ENCODE measurements around the gene IL22RA2. TPM values are rescaled to one million over a fixed set of nuclear protein-coding genes. Genes with fewer than 3 reads are reported as not detected.
A peak's percentile ranks its signal among the peaks of the same experiment; 100 is the strongest.

The IL22RA2 gene
- not detected in 2 replicates for total RNA-seq (2014; rRNA removed; shearing (Covaris generic); ENCODE audit: low replicate concordance)

DNA sequence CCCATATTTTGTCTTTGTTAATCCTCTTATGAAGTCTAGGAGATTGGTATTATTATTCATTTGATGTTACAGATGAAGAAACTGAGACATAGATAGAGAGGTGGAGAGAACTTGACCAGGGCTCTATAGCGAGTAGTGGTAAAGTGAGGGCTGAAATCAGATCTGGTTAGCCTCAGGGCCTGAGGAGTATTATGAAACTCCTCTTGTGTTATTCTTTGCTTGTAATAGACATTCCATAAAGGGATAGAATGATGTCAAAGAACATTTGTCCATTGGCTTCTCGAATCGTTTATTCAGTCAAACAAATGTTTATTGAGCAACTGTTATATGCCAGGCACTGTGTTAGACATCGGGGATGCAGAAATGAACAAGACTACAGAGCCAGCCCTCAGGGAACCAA lies at the start of gene IL22RA2:
Gene IL22RA2, minus strand, starts transcription at position 144 of the 400 bp plus-strand sequence. CDS start 11,895 bp downstream, outside the sequence.
- Histone ChIP-seq H4K20me1 (ENCODE audit: insufficient read depth, low read depth, low read length) (no peaks in the 10 kb centered on the region), H3K9ac (ENCODE audit: low read length) (no peak within 1 kb of the TSS), H3K4me1 (ENCODE audit: low read length) (peaks cover 26% of the 10 kb centered on the region), H2AFZ (ENCODE audit: low read length) (no peak within 1 kb of the TSS), H3K36me3 (ENCODE audit: insufficient read depth, low read length) (no peaks in the 10 kb centered on the region), H3K79me2 (ENCODE audit: low read length) (no peaks in the 10 kb centered on the region), H3K9me3 (ENCODE audit: low read length) (no peaks in the 10 kb centered on the region), H3K4me2 (ENCODE audit: low read depth, low read length, poor library complexity, severe bottlenecking) (no peak within 1 kb of the TSS), H3K4me3 (ENCODE audit: low read length) (no peak within 1 kb of the TSS), H3K27ac (ENCODE audit: low read length) (no peak within 1 kb of the TSS), H3K9me2 (replicated peaks; ENCODE audit: insufficient read depth, low read length) (no peaks in the 10 kb centered on the region), H3K27me3 (ENCODE audit: low read length) (no peaks in the 10 kb centered on the region)
- DNase-seq: no peak

DNA sequence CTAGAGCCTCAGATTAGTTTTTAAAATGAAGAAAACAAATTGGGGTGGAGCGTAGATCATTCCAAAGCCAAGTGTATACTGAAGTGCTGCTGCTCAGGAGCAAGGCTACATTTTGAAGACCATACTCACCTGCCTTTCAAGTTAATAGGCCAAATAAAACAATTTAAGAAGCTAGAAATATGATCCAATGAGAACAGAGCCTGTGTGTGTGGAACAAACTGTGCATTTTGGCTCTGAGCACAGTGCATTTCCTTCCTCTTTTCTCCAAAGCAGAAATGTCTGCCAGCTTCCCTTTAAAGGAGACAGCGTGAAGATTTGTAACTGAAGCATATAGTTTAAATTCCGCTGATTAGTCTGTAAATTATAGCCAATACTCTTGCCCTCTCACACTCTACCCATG lies 48.9 kb upstream of the IL22RA2 start:
- Histone ChIP-seq H4K20me1 (ENCODE audit: insufficient read depth, low read depth, low read length) (no peaks in the 10 kb centered on the region; the same call in 1 of the 2 replicates), H3K27ac (ENCODE audit: low read length) (peak overlapping the region; percentile 36), H3K4me3 (ENCODE audit: low read length) (no peak overlapping the region; the same call in 1 of the 2 replicates), H3K4me2 (ENCODE audit: low read depth, low read length, poor library complexity, severe bottlenecking) (peak overlapping the region; percentile 59), H3K9ac (ENCODE audit: low read length) (peak overlapping the region; percentile 40), H3K79me2 (ENCODE audit: low read length) (peaks cover 18% of the 10 kb centered on the region), H3K27me3 (ENCODE audit: low read length) (no peaks in the 10 kb centered on the region), H3K36me3 (ENCODE audit: insufficient read depth, low read length) (no peaks in the 10 kb centered on the region), H3K9me3 (ENCODE audit: low read length) (no peaks in the 10 kb centered on the region), H2AFZ (ENCODE audit: low read length) (peak overlapping the region; percentile 94), H3K4me1 (ENCODE audit: low read length) (peaks cover 47% of the 10 kb centered on the region), H3K9me2 (replicated peaks; ENCODE audit: insufficient read depth, low read length) (no peaks in the 10 kb centered on the region)
- peak; percentile 83 for DNase-seq

DNA sequence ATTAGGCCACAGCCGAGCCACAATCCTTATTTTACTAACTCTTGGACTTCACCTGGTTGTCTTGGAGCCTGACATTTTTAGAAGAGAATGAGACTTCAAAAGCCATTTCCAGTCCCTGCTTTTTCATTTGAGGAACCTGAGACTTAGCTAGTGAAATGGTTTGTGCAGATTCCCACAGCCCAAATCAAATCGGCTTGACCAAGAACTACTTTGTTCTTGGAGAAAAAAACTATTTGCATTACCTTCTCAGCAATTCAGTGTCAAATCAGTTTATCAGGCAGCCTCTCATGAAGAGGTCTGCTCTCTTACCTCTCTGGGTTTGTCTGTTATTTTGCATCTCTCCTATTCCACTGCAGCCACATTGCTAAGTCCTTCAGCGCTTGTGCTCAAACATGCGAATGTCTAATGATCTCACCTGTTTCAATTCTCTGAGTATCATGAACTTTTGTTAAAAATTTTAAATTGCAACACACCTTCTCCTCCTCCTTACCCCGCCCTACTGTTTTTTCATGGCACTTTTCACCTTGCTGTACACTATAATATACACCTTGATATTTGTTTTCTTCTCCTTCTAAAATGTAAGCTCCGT lies 46.3 kb upstream of the IL22RA2 start:
- Histone ChIP-seq H4K20me1 (ENCODE audit: insufficient read depth, low read depth, low read length) (no peaks in the 10 kb centered on the region; the same call in 1 of the 2 replicates), H3K4me2 (ENCODE audit: low read depth, low read length, poor library complexity, severe bottlenecking) (peak overlapping the region; percentile 76), H3K27me3 (ENCODE audit: low read length) (no peaks in the 10 kb centered on the region), H2AFZ (ENCODE audit: low read length) (no peak overlapping the region), H3K4me3 (ENCODE audit: low read length) (peak overlapping the region; percentile 86), H3K27ac (ENCODE audit: low read length) (peak overlapping the region; percentile 48), H3K79me2 (ENCODE audit: low read length) (peaks cover 44% of the 10 kb centered on the region), H3K36me3 (ENCODE audit: insufficient read depth, low read length) (peaks cover 7% of the 10 kb centered on the region), H3K9me3 (ENCODE audit: low read length) (no peaks in the 10 kb centered on the region), H3K9me2 (replicated peaks; ENCODE audit: insufficient read depth, low read length) (no peaks in the 10 kb centered on the region), H3K4me1 (ENCODE audit: low read length) (peaks cover 53% of the 10 kb centered on the region), H3K9ac (ENCODE audit: low read length) (peak overlapping the region; percentile 80)
- no peak for DNase-seq

DNA sequence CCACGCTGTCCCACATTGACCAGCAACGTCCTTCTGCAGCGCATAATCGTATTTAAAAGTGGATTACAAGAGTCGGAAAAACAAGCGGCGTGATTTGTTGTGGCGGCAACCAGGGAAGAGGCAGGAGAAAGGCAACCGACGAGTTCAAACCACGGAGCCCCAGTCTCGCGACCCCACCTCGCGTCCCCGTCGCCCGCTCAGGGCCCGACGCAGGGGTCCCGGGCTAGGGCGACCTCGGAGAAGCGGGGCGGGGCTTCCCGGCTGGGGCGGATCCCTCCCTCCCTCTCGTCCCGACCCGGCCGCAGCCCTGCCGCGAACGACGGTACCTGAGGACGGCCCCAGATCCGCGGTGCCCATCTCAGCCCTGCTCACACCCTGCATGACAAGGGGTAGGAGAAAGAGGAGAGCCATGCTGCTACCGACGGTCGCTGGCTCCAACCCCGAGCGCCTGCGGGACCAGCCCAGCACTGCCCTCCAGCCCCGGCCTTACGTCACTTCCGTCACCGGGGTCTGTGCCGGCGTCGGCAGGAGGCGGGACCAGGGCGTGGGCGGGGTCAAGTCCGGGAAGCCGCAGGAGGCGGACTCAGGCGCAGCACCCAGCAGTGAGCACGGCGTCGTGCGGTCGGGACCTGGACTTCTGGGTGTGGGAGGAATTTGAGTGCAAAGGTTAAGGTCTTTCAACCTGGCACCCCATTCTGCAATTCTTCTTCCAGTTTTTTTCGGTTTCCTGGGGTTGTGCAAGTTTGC lies 45.6 kb upstream of the IL22RA2 start, which contains the start of gene IFNGR1:
Gene IFNGR1, minus strand, starts transcription at position 469 of the 747 bp plus-strand sequence. Its CDS starts 58 bp downstream, at position 411.
- Histone ChIP-seq H3K27me3 (ENCODE audit: low read length) (no peaks in the 10 kb centered on the region), H3K36me3 (ENCODE audit: insufficient read depth, low read length) (peaks cover 14% of the 10 kb centered on the region), H2AFZ (ENCODE audit: low read length) (peak within 1 kb of the TSS; percentile 70), H4K20me1 (ENCODE audit: insufficient read depth, low read depth, low read length) (no peaks in the 10 kb centered on the region; the same call in 1 of the 2 replicates), H3K9me3 (ENCODE audit: low read length) (no peaks in the 10 kb centered on the region), H3K4me1 (ENCODE audit: low read length) (peaks cover 46% of the 10 kb centered on the region), H3K9ac (ENCODE audit: low read length) (peak within 1 kb of the TSS; percentile 80), H3K79me2 (ENCODE audit: low read length) (peaks cover 50% of the 10 kb centered on the region), H3K27ac (ENCODE audit: low read length) (peak within 1 kb of the TSS; percentile 48), H3K4me3 (ENCODE audit: low read length) (peak within 1 kb of the TSS; percentile 86), H3K4me2 (ENCODE audit: low read depth, low read length, poor library complexity, severe bottlenecking) (peak within 1 kb of the TSS; percentile 76), H3K9me2 (replicated peaks; ENCODE audit: insufficient read depth, low read length) (no peaks in the 10 kb centered on the region)
- DNase-seq: peak; percentile 98

DNA sequence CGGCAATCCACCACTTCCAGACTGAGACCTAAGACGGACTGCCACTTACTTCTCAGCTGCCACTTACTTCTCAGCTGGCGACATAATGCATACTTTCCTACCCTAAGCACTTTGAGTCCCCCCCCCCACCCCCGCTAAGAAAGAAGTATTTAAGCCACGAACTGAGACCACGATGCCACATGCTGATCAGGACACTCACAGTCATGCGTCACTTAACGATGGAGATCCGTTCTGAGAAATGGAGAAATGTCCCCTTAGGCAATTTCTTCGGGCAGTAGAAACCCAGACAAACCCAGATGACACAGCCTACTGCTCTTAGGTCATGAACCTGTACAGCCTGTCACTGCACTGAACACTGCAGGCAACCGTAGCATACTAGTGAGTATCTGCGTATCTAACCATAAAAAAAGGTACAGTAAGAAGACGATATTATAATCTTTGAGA lies 45.1 kb upstream of the IL22RA2 start:
- peaks cover 42% of the 10 kb centered on the region for H3K4me1 ChIP-seq (ENCODE audit: low read length)
- no peaks in the 10 kb centered on the region for H3K9me2 ChIP-seq (replicated peaks; ENCODE audit: insufficient read depth, low read length)
- H3K27ac ChIP-seq (ENCODE audit: low read length): peak overlapping the region; percentile 30
- peak; percentile 74 for DNase-seq
- H3K79me2 ChIP-seq (ENCODE audit: low read length): peaks cover 56% of the 10 kb centered on the region
- H3K4me2 ChIP-seq (ENCODE audit: low read depth, low read length, poor library complexity, severe bottlenecking): peak overlapping the region; percentile 76
- H3K4me3 ChIP-seq (ENCODE audit: low read length): peak overlapping the region; percentile 86
- H2AFZ ChIP-seq (ENCODE audit: low read length): 0 out of 2 replicates have a peak overlapping the region, but pooled peaks have one; percentile 70
- no peaks in the 10 kb centered on the region; the same call in 1 of the 2 replicates for H4K20me1 ChIP-seq (ENCODE audit: insufficient read depth, low read depth, low read length)
- H3K9me3 ChIP-seq (ENCODE audit: low read length): no peaks in the 10 kb centered on the region
- H3K36me3 ChIP-seq (ENCODE audit: insufficient read depth, low read length): peaks cover 20% of the 10 kb centered on the region
- no peaks in the 10 kb centered on the region for H3K27me3 ChIP-seq (ENCODE audit: low read length)
- H3K9ac ChIP-seq (ENCODE audit: low read length): peak overlapping the region; percentile 80

DNA sequence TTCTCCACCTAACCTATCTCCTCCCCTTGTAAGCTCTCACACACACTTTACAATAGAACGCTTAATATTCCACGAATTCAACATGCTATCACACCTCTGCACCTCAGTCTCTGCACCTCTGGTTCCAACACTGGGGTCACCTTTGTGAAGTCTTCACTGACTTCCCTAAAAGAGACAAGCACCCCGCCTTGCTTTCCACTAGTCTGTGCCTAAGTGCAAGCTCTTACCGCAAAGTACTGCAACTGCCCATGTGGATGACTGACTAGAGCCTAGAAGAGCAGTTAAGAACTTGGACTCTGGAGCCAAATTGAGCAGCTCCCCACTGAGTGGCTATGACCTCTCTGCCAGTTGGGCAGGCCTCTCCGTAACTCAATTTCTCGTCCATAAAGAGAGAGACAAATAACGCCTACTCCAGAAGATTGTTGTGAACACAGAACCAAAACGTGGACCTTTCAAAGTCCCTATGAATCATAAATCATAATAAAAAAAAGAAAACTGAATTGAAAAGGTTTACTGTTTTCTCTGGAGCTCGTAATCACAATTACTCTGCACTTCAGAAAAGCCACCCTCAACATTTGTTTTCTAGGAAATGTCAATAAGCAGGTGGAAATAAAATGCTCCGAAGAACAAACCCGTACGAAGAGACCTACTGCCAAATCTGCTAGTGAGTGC lies 44.5 kb upstream of the IL22RA2 start:
- no peak overlapping the region; the same call in 1 of the 2 replicates for H3K27ac ChIP-seq (ENCODE audit: low read length)
- H3K4me1 ChIP-seq (ENCODE audit: low read length): peaks cover 41% of the 10 kb centered on the region
- H4K20me1 ChIP-seq (ENCODE audit: insufficient read depth, low read depth, low read length): no peaks in the 10 kb centered on the region; the same call in 1 of the 2 replicates

DNA sequence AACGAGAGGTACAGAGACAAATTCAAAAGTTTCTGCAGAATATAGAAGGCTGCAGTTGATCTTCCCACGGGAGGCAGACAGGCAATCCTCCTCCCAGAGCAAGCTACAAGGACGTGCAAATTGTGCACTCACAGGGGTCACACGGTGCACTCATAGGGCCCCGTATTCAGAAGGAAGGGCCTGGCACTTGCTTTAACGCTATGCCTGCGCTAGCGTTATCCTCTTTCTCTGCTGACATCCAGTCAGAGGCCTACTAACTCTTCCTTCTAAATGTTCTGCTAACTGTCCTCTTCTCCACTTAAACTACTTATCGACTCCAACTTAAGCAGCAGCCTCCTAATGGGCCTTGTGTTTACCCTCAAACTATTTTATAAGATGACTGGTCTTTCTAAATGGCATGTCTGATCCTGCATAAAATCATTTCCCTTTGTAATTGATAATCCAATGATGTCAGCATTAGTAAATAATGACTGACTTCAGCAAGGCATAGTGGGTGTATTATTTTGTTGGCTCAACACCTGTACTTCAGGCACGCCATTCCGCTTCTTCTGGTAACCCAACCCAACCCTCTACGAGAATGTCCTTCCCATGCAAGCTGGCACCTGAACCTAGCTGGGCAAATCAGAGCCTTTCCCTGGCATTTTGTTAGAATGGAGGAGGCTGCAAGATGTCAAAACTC lies 43.6 kb upstream of the IL22RA2 start:
- no peak overlapping the region for H3K27ac ChIP-seq (ENCODE audit: low read length)
- peak overlapping the region; percentile 76 for H3K4me2 ChIP-seq (ENCODE audit: low read depth, low read length, poor library complexity, severe bottlenecking)
- peaks cover 71% of the 10 kb centered on the region for H3K79me2 ChIP-seq (ENCODE audit: low read length)
- no peak for DNase-seq
- H3K9me3 ChIP-seq (ENCODE audit: low read length): no peaks in the 10 kb centered on the region
- H3K9me2 ChIP-seq (replicated peaks; ENCODE audit: insufficient read depth, low read length): no peaks in the 10 kb centered on the region
- H3K4me3 ChIP-seq (ENCODE audit: low read length): peak overlapping the region; percentile 86
- H3K36me3 ChIP-seq (ENCODE audit: insufficient read depth, low read length): peaks cover 20% of the 10 kb centered on the region
- H2AFZ ChIP-seq (ENCODE audit: low read length): no peak overlapping the region
- H4K20me1 ChIP-seq (ENCODE audit: insufficient read depth, low read depth, low read length): no peaks in the 10 kb centered on the region; the same call in 1 of the 2 replicates
- peak overlapping the region; percentile 80 for H3K9ac ChIP-seq (ENCODE audit: low read length)
- H3K4me1 ChIP-seq (ENCODE audit: low read length): peaks cover 33% of the 10 kb centered on the region
- no peaks in the 10 kb centered on the region for H3K27me3 ChIP-seq (ENCODE audit: low read length)

More for the DNA sequence above, 44.5 kb upstream of the IL22RA2 start:
- peak overlapping the region; percentile 76 for H3K4me2 ChIP-seq (ENCODE audit: low read depth, low read length, poor library complexity, severe bottlenecking)
- no peaks in the 10 kb centered on the region for H3K27me3 ChIP-seq (ENCODE audit: low read length)
- DNase-seq: peak; percentile 73
- H2AFZ ChIP-seq (ENCODE audit: low read length): no peak overlapping the region
- peaks cover 62% of the 10 kb centered on the region for H3K79me2 ChIP-seq (ENCODE audit: low read length)
- H3K4me3 ChIP-seq (ENCODE audit: low read length): peak overlapping the region; percentile 86
- H3K9ac ChIP-seq (ENCODE audit: low read length): peak overlapping the region; percentile 80
- H3K9me2 ChIP-seq (replicated peaks; ENCODE audit: insufficient read depth, low read length): no peaks in the 10 kb centered on the region
- H3K9me3 ChIP-seq (ENCODE audit: low read length): no peaks in the 10 kb centered on the region
- H3K36me3 ChIP-seq (ENCODE audit: insufficient read depth, low read length): peaks cover 20% of the 10 kb centered on the region

Data from Karpas-422 (cell line).